ENCODE results near the gene MCRIP1. TPM values are rescaled to one million over a fixed set of nuclear protein-coding genes. Genes with fewer than 3 reads are reported as not detected.
"Not testable (repeated sequence)": the region's sequence is repeated elsewhere in the genome, so short reads cannot be mapped to it uniquely, and the experiment has no call there.

MCRIP1 gene
- total RNA-seq, 1 donor from 2014 or later, result 138 TPM

DNA sequence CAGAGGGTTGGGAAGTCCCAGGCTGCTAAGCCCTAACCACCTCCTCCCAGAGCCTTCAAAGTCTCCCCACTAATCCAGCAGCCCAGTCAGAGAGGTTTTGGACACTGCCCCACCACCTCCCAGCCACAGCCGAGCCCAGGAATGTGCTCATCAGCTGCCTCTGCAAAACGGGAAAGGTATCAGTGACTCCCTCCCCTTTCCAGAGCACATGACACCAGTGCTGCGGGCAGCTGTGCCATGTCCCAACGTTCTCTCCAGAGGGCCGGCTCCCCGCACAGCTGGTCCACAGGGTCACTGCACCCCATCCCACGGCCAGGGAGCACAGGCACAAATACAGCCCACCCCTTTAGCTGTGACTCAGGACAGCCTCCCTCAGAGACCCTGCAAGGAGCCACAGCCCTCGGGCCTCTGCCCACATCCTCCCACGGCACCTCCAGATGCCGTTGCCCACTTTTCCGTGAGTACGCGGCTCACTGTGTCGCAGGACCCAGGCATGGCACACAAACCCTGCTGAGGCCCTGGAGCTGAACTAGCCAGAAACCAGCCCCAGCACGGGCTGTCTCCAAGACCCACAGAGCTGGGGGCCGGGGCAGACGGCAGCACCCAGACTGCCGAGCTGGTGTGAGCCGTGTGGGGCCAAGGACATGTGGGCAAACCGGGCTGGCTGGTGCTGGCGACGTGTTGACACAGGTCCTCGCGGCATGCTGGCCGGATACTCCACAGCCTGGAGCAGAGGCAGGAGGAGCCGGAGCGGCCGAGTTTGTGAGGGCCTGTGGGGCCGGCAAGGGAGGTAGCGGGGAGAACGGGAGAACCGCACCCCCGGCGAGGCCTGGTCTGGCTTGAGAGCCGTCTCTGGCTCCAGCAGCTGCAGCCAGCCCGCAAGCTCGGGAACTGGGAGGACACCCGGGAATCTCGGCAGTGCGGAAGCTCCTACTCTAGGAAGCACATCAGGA is 8.0 kb upstream of the MCRIP1 start:
- no peak for DNase-seq

DNA sequence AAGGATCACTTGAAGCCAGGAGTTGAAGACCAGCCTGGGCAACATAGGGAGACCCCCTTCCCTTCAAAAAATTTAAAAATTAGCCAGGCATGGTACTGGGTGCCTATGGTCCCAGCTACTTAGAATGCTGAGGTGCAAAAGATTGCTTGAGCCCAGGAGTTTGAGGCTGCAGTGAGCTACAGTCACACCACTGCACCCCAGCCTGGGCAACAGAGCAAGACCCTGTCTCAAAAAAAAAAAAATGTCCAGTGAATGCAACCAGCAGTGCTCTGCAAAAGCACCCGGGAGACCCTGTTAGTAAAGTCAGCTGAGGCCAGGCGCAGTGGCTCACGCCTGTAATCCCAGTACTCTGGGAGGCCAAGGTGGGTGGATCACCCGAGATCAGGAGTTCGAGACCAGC is 7.0 kb upstream of the MCRIP1 start:
- DNase-seq, result not testable (repeated sequence)

DNA sequence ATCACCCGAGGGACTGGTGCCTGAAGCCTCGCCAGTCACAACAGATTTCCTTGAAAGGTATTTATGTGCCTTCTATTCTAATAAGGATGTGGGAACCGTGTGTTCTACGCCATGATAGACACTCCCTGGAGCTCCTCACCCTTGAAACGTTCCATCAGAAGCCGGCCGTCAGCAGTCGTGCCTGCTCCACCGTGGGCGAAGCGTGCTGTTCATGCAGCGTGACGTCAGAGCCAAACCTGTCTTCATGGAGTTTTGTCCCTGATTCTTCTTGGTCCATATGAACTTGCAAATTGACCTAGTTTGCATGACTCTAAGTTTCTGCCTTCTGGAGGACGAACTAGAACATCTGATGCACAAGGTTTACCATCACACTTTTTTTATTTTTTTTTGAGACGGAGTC is 6.2 kb upstream of the MCRIP1 start:
- no peak for DNase-seq

DNA sequence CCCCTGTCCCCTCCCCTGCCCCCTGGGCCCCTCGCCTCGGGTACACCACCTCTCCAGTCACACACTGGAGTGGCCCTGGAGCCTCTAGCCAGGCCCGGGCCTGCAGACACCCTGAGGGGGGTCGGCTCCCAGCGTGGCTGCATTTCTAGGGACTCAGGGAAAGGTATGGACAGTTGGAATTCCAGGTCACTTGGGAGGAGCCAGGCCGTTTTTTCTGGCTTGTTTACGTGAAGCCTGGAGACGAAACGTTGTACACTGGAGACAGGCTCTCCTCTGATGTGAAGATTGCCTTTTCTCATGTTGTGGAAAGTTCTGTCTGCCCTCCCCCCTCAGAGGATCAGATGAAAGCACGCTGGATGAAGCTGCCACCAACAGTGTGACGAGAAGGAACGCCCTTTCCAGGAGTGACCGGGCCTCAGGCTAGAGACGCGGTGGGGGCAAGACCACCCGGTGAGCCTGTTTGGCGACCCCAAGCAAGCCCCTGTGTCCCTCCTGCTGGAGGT is 5.7 kb upstream of the MCRIP1 start:
- no peak for DNase-seq

DNA sequence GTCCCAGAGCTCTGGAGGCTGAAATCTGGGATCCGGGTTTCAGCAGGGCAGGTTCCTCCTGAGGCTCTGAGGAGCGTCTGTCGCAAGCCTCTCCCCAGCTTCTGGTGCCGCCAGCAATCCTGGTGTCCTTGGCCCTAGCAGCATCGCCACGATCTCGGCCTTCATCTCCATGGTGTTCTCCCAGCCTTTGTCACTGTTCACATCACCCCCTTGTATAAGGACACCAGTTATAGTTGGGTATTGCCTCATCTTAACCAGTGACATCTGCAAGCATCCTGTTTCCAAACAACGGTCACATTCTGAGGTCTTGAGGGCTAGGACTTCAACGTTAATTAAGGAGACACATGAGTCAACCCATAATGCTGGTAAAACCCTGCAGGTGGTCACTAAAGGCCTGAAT is 4.5 kb upstream of the MCRIP1 start:
- no peak for DNase-seq

DNA sequence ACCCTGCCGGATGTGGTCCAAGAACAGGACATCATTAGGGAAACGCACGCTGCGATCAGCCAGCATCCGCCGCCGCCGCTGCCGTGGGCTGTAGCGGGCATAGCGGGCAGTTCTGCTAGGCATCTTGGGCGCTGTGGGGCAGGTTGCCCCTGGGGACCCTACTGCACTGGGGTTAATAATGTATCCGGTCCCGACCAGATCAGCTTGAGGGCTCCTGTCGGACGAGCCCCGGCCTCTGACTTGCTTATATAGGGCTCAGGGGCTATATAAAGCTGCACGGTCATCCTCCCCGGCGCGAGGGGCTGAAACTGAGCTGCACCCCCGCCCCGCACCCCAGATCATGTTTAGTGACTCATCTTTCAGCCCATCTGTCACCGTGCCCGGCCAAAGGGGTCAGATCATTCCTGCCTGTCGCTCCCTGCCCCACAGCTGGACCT is 1.8 kb upstream of the MCRIP1 start, which contains the start of gene PPP1R27:
PPP1R27 (minus strand) TSS at position 220 of the 437 bp plus-strand sequence; CDS start at position 123, 97 bp downstream.
- no peak for DNase-seq

DNA sequence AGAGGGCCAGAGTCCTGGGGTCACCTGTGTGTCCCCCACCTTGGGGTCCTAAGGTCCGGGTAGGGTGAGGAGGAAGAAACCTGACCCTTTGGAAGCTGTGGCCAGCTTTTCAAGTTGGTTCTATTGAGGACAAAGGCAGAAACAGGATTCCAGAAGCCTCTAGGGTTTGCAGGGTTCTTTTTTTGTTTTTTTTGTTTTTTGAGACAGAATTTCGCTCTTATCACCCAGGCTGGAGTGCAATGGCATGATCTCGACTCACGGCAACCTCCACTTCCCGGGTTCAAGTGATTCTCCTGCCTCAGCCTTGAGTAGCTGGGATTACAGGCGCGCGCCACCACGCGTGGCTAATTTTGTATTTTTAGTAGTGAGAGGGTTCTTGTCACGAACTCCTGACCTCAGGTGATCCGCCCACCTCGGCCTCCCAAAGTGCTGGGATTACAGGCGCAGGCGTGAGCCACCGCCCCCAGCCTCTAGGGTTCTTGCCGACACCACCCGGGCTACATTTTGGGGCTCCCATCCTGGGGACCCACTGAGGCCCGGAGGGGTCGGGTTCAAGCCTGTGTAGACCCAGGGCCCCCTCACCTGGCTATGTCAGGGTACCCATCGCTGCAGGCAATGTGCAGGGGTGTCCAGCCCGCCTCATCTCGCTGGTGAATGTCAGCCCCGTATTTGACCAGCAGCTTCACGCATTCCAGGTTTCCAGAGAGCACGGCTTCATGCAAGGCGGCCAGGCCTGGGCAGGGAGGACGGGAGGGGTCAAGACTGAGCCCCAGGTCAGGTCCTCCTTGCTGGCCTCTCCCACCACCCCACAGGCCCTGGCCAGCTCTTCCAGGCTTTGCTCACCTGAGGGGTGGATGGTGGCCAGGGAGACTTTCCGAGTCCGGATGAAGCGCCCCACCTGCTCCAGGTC is 1.1 kb upstream of the MCRIP1 start:
- no peak for DNase-seq

DNA sequence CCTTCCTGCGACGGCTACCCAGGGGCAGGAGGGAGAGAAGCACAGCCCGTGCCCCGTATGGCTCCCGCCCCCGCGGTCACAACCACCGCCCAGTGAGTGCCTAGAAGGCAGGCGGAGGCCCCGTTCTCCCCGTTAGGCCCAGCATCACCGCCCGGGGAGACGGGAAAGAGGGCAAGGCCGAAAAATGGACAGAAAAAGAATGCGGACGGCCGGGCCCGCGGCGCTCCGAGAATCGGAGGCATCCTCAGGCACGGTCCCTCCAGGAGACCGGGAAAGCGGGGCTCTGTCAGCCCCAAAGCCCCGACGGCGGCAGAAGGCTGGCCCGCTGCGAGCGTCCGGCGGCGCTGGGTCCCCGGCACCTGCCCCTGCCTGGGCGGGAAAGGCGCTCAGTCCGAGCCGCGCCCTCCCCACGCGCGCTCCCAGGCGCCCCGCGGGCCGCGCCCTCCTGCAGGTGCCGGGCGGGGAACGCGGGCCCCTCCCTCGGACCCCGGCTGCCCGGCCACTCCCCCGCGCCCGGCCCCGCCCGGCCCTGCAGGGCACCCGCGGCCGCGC is 407 bp downstream of the MCRIP1 start:
- peak; percentile 40 for DNase-seq

DNA sequence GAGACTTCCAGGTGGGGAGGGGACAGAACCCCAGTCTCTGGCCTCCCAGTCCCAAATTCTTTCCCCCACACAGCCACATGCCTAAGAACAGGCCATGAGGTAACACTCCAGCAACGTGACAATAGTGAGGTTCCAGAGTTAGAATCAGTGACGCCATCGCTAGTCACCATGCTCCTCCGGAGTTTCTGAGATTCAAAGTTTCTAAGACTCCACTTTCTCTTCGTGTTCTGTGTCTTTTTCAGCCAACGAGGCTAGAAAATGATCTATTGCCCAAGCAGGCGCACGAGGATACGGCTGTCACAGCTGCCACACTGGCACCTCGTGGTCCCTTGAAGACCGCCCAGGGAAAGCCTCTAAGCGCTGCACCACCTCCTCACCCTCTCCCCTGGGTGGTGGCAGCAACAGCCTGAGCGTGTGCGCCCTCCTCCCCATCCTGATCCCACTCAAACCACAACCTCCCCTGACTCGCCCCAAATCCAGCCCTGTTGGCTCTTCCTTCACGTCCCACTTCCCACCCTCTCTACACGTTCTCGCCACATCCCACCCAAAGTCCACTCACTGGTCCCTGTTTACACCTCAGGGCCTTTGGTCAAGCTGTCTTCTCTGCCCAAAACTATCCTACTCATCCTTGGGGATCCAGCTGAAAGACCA is 1.0 kb downstream of the MCRIP1 start:
- DNase-seq, result peak; percentile 13

DNA sequence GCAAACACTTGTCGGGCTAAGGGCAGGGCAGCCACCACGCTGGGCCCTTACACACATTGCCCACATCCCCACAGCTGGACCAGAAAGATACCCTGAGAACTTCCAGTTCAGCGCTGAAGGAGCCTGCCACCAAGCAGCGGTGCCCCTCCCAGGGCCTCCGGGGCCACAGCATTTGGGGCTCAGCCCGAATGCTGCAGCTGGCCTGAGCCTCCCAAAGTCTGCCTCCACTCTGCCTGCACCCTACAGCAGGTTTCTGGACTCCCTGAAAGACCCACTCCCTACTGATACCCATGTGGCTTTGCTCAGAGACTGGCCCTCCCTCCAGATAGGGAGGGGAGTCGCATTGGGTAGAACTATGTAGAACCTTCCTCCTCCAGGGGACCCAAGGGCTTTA is 1.5 kb downstream of the MCRIP1 start:
- DNase-seq, result no peak

DNA sequence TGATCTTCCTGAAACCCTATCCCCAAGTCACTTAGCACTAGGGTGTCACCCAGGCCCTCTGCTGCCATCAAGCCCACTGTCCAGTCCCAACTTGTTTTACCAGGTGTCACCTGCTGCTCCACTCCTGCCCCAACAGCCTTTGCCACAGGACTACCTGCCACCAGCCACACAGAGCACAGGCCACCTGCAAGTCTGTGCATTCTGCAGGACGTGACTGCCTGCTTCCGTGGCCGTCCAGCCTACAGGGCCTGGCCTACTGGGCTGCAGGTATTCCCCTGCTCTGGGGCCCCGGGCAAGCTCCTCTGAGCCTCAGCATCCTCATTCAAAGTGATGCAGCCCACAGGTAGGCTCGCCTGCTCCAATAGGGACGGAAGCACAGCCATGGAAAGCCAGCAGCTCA is 3.2 kb downstream of the MCRIP1 start:
- no peak for DNase-seq

DNA sequence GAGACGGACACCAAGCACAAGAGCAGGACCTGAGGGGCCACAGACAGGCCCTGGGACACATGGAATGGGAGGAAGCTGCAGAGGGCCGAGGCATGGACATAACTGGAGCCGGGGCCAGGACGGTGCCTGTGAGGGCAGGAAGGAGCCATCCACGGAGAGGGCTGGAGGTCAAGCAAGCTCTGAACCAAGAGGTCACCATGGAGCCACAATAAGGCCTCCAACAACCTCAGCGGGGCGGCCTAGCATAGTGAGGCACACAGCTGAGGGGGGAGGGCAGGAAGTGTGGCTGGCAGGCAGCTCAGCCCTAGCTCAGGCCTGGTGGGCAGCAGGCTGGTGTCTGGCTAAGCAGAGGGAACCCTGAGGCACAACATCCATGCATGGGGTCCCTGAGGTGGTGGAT is 4.4 kb downstream of the MCRIP1 start:
- DNase-seq, result no peak

DNA sequence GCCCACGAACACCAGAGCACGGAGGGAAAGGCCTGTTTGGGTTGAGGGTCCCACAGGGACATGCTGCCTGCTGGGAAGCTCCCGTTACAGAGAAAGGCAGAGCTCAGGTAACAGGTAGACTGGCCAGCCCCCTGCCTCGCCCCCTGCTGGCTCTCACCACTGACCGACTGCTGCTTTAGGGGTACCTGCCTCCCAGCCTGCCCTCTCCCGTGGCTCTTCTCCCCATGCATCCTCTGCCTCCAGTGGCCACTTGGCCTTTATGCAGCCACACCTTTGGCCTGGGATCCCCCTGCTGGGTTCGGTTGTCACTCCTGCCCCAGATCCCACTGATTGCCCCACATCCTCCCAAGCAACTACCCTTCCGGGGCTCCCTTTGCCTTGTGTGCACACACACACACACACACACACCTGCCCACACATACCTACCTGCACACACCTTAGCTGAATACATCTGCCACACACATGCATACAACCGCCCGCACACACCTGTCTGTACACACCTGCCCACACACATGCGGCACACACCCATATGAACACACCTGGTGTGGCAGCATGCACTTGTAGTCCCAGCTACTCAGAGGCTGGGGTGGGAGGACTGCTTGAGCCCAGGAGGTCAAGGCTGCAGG is 7.1 kb downstream of the MCRIP1 start:
- no peak for DNase-seq

DNA sequence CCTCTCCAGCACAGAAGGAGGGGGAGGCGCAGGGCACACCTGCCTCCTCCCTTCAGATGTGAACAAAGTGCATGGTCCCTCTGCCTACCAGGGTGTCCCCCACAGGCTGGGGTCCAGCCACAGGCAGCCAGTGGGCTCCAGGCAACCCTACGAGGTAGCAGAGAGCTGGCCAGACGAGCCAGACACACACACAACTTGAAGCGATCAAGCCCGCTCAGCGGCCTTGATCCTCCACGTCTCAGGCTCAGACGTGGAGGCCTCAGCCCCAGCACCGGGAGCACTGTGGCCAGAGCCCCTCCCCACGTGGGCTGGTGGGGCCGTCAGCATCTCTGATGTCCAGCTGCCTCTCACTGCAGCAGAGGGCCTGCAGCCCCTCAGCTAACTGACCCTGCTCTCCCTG is 8.5 kb downstream of the MCRIP1 start:
- DNase-seq, result no peak

DNA sequence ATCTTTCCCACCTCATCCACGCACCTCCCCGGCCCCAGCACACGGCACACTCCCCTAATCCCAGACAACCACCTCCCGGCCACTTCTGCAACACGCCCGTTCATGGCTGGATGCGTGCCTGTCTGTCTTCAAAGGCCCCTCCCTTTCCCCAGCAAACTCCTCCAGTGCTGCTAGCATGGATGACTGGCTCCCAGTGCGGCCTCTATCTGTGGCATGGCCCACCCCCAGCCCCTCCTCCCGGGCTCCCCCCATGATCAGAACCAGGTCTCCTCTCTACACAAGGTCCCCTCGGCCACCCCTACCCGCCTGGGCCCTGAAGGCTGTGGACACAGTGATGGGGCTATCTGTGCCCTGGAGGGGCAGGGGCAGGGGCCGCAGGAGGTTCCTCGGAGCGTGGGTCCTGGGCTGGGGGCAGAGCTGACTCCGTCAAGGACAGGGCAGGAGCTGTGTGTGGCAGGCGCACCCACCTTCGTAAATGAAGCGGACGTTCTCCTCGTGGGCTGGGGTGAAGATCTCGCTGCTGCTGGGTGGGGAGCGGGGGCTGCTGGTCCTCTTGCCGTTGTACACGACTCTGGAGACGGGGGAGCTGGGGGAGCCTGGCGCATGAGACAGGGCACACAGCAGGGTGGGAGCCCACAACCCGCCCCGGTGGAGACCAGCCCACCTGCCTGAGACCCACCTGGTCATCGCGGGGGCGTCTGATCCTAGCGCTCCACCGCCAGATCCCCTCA is 9.1 kb downstream of the MCRIP1 start:
- no peak for DNase-seq

DNA sequence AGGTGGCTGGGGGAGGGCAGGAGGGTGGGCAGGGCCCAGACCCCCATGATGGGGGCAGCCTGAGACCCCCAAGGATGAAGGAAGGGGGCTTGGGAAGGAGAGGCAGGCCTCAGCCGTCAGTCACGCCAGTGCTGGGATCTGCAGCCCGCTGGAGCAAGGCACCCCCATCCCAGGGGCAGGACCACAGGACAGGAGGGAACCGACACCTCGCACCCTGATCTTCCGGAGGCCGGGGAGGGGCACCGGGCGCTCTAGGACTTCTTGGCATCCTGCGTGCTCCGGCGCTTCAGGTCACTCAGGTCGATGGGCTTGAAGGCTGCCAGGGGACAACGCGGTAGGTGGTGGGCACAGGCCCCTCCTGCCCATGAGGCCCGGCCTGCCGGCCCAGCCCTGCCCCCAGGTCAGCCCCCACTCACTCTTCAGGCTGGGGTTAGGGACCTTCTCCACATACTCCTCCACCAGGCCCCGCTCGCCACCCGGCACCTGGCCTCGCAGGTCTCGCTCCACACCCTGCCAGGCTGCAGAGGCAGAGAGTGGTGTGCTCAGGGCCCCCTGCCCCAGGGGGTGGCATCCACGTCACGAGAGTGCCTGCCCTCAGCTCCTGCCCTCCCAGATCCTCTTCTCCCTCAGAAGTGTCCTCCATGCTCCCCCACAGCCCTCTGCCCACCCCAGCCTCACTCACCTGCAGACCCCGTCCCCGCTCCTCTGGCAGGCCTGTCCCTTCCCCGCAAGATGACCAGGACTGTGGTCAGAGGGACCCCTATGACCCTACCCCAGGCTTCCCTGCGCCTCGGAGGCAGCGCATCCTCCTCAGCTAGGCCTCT is 9.9 kb downstream of the MCRIP1 start:
- no peak for DNase-seq

DNA sequence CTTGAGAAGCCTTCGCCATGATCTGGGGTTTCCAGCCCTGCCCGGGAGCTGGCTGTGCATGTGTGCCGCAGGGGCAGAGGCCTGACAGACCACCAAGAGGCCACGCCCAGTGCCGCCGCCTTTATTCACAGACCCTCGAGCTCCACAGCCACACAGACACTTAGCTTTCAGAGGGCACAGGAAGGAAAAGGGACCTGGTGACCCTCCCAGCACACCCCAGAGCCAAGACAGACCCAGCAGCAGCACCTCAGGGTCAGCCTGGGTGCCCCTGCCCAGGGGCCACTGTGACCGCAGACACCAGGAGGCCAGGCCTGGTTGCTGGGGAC is 10.8 kb downstream of the MCRIP1 start:
- no peak for DNase-seq

DNA sequence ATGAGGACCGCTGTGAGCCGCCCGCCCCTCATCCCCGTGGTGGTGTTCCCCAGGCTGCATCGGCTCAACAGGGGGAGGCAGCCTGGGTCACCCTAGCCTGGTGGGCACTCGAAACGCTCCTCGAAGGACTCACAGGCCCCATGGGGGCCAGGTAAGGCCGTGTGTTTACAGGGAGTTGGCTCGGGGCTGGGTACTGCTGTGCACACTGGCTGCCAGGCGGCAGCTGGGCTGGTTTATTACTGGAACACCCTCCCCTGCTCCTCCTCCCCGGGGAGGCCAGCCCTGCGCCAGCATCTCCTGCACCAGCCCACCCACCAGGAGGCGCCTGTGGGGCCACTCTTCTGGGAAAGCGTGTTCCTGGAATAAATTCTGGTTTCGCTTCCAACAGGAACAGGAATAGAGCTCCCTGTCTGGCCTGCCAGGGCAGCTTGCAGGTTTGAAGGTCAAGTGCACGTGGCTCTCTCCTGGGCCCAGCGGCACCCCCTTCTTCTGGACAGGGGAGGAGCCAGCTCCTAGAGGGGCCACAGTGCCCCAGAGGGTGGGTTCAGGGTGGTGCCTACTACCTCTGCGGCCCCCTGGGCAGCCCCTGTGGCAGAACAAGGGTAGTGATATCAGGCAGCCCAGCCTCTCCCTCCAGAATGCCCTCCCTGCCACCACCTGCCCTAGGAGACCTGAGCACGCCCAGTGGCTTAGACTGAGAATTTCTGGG is 11.3 kb downstream of the MCRIP1 start:
- peak; percentile 76 for DNase-seq

DNA sequence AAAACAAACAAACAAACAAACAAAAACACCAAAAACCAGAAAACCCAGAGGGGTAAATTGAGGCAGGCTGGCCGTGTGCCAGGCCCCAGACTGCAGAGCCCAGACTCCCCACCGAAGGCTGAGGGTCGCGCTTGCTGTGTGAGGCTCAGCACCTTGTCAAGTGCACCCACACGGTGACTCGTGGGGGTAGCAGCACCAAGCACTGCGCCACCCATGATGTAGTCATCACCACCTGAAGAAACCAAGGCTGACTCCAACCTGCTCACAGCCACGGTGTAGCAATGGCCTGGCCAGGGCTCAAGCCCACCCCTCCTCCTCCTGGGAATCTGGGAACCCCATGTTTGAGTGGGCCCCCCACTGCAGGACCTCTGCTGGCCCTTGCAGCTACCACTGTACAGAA is 11.9 kb downstream of the MCRIP1 start:
- DNase-seq, result no peak

DNA sequence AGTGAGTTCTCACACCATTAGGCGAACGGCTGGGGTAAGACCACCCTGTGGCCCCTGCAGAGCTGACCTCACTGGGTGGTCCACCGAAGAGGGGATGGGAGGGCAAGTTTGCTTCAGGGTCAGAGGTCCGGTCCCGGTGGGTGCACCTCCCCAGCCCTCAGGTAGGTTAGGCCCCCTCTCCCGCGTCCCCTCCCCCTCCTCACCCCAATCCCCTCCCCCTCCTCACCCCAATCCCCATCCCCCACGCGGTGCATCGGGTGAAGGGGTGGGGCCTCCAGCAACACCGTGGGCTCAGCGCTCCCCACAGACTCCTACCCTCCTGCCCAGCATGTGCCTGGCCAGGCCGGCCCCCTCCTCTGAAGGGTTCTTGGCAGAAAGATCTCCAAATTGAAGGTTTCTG is 13.4 kb downstream of the MCRIP1 start:
- DNase-seq, result no peak

Measured in dermis blood vessel endothelial cell (primary cell).